Pulmonary artery endothelial cell (primary cell): ENCODE results near the gene CASZ1. TPM values are rescaled to one million over a fixed set of nuclear protein-coding genes. Genes with fewer than 3 reads are reported as not detected.

Source experiments
- DNase-seq: peaks from one replicate; pipeline ENCODE4 v3.0.0-alpha.2; 2011; ENCODE audit warnings: low read depth, low spot score
- total RNA-seq: library from RNA; depleted of rRNA; stranded (reverse); fragments of >200 nt; gene quantifications from 2 replicates; pipeline ENCODE4 v1.2.3, GENCODE V29; 2014

CASZ1 gene
- total RNA-seq, 1 donor from 2014 or later = 0.99 TPM

DNA sequence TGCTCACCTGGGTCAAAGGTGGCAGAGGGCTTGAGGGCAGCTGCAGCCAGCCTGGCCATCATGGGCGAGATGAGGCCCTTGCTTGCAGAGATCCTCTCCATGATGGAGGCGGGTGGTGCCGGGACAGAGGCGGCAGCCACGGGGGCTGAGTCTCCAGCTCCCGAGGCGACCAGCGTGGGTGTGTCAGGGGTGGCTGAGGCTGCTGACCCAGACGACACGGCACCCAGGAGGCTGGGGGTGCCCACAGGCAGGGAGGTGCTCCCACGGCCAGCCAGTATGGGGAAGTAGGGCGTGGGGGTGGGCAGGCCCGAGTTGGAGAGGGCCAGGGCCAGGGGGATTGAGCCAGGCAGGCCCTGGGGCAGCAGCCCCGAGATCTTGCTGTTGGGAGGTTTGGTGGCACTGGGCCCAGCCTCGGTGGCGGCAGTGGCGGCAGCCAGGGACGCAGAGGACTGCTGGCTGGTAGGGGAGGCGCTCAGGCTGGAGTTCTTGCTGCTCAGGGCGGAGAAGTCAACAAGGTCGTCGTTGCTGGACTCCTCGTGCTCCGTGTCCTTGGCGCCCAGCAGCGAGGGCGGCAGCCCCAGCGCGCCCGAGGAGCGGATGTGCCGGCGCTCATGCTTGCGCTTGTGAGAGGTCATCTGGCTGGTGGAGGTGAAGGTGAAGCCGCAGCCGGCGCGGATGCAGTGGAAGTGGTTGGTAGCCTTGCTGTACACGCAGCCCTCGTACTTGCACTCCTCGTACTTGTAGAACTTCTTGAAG, 142.9 kb downstream of the CASZ1 start:
- no peak for DNase-seq

DNA sequence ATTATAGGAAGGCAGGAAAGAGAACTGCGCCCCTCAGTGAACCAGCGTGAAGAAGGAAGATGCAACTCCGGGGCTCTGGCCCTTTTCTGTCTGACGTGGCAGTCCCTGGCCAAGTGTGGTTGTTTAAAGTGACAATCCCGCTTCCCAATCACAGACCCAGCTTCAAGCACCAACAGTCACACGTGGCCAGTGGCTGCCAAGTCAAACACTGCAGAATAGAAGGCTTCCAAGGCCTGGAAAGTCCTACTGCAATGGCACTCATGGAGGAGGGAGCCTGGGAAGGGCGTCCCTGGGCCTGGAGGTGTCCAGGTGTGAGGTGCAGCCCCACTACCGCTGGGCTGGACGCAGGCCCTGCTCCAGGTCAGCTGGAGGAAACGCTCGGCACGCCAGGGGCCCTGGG, 143.8 kb downstream of the CASZ1 start:
- DNase-seq = no peak

DNA sequence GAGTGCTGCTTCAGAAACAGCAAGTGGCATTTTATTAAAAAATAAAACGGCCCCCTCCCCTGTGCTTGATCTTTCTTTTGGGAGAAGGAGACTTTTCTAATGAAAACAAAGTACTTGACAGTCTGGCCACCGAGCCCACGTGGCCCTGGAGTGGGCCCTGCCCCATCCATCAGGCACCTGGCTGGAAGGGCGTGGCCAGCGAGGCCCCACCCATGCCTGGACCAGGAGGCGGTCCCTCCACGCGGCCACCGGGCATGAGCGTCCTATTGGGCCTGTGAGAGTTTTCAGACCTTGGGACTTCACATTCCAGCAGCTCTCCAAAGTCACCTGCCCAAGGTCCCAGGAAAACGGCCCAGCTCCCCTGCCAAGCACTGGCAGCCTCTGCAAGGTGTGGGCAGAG, 144.7 kb downstream of the CASZ1 start:
- DNase-seq = no peak

DNA sequence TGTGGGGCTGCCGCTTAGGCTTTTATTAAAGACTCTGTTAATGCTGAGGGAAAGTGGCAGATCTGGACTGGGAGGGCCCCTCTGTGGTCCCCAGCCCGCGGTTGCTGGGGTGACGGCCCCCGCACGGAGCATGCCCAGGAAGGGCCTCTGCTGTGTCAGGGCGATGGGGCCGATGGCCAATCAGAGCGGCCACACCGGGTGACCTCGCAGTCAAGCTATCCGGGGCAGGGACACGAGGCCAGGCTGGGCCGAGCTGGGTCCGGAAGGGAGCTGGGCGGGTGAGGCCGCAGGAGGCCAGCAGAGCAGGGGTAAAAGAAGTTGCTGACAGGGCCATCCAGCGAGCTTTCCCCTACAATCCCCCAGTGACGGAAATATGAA, 145.1 kb downstream of the CASZ1 start:
- DNase-seq = no peak

DNA sequence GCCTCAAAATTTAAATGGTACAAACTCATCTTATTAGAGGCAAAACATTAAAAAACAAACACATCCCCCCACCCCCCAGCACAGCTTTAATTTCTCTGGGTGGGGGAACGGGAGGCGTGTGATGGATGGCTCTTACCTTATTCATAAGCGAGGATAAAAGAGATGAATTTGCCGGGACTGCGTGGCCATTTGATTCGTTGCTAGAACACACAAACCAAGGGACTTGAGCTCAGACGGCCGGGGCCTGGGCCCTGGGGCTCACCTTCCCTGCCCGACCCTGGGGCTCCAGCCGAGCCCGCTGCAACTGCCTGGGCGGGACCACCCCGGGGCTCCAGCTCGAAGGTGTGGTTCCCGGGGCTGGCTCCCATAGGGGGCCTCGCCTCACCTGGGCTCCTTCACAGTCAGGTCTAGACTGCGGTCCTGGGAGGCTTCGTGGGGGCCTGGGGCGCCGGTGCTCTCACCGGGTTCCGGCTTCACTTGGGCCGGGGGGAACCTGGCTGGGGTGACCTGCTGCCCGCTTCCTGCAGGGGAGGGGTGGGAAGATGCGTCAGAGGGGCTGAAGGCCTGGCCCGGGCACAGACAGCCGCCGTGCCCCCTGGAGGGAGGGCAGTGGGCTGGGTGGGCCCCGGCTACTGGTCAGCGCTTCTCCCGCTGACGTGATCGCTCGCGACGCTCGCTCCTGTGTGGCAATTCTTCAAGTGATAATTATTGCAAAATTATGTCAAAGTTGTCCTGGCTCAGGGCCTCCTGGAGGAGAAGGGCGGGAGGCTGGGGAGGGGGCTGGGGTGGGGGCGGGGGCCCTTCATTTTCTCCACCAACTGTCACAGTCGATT, 145.7 kb downstream of the CASZ1 start:
- DNase-seq = no peak

DNA sequence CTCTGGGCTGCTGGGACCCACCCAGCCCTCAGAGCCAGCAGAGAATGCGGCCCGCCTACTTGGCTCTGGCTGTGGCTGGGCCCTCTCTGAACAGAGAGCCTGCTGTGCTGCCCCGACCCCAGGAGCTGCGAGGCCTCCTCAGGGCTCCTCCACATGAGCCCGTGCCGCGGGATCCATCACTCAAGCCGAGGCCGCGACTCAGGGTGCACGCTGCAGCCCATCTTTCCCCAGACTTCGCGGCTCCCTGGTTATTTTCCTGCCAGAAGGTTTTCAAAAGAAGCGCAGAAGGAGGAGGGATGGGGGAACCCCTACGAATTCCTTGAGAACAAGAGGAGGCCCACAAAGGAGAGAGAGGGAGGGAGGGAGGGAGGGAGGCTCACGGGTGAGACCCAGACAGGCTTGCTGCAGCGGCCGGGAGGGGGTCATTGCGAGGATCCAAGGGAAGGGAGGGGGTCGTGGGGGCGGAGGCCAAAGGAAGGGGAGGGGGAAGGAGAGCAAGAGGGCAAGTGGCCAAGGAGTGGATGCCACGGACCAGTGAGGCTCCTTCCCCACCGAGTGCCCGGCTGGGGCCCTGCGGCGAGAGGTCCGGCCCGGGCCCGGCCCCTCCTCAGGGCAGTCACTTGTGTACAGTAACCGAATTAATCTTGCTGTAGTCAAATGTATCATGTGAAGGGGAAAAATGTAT, 146.8 kb downstream of the CASZ1 start:
- no peak for DNase-seq

DNA sequence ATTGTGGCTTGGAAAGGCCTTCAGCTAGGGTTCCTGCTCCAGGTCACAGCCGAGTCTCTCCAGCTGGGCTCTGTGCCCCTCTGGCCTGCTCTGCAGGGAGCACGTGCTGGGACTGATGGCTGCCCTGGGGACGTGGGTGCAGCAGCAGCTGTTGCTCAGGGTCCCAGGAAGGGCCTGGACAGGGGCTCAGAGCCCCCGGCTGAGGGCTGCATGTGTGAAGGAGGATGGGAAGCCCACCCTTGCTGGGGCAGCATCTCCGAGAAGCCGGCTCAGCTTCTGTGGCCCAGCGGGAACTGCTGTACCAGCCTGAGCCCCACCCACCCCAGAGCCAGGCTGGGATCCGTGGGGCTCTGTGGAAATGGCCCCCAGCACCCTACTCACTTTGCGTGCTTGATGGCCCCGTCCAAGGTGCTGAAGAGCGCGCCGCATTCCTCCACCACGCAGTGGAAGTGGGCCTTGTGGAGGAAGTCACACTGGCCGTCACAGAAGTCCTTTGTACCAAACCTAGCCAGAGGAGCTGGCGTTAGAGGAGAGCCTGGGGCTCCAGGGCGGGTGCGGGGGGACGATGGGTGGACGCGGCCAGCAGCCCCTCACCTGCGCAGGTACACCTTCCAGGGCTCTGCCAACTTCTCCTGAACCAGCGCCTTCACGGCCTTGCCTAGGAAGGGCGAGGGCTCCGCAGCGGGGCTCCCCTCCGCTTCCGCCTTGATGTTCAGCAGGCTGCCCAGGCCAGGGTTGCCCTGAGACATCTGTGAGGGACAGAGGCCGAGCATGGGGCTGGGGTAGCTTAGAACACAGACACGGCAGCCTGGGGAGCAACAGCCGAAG, 147.5 kb downstream of the CASZ1 start:
- no peak for DNase-seq

DNA sequence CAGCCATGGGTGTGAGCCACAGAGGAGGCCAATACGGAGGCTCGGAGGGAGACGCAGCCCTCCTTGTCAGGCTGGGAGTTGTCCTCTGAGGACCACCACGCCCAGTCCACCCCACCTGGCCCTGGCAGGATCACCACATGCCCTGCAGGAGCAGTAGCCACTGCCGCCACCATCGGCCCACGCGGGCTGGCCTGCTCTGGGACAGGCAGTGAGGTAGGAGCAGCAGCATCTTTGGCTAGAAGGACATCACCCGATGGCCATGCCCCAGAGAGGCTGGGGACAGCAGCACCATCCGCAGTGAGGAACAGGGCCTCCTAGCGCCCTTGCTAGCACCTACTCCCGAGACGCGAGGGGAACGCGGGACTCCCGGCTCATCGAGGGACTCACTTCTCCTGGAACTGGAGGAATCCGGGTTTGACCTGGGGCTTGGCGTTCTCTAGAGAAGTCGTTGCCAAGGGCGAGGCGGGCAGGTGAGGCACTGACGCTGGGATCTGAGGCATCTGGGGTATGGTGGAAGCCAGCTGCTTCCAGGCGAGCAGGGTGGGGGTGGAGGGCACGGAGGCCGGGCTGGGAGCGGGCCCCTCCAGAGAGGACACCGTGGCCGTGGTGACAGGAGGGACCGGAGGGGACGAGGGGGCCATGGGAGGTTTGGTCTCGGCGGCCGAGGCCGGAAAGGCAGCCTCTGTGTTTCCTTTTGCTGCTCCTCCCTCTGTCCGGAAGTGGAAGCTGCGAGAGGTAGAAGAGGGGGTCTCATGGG, 148.9 kb downstream of the CASZ1 start:
- no peak for DNase-seq

DNA sequence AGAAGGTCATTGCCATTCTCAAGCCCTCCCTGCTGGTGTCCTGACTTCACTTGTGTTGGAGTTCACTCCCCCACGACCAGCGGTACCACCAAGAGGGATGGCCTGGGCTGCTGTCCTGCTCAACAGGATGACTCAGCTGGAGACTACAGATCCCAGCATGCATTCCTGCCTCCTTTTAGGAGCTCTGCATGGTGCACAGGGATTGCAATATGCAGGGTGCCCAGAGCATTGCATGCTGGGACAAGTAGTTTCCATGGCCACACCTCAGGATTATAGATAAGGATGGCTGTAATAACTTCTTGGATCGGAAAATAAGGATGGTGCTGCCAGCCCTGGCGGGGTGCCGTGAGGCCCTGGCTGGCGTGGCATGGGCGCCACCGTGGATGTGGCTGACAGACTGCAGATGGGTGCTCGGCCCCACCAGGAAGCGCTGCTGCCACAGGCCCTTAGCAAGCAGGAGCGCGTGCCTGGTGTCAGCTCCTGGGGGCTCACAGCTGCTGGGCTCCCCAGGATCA, 150.0 kb downstream of the CASZ1 start:
- DNase-seq = no peak

DNA sequence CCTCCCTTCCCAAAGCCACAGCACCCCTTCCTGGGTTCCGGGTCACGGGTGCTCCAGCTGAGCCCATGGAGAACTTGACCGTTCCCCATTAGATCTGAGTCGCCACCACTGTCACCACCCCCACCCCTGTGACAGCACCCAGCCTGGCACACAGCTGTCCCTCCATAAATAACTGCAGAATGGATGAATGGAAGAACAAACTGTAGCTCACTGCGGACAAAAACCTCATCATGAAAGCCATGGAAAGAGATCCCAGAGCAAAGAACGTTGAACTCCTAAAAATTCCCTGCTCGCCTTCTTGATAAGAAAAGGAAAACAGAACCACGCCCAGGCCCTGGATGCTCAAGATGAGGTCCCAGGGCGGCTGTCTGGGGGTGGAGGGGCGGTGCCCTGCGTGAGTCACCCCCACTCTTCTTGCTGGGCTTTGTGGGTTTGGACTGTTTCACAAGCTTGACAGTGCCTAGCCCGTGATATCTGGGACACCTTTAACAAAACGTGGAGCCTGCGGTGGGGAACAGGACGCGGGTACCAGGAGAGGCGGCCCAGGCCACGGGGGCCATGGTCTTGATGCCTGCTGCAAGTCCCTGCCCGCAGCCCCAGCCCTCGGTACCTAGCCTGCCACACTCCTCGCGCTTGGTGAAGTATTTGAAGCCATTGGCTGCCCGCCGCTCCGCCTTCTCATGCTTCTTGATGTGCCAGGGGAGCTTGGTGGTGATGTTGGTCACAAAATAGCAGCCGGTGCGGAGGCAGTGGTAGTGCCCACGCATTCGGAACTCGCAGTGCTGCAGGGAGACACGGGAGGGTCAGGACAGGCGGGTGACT, 151.9 kb downstream of the CASZ1 start:
- no peak for DNase-seq

DNA sequence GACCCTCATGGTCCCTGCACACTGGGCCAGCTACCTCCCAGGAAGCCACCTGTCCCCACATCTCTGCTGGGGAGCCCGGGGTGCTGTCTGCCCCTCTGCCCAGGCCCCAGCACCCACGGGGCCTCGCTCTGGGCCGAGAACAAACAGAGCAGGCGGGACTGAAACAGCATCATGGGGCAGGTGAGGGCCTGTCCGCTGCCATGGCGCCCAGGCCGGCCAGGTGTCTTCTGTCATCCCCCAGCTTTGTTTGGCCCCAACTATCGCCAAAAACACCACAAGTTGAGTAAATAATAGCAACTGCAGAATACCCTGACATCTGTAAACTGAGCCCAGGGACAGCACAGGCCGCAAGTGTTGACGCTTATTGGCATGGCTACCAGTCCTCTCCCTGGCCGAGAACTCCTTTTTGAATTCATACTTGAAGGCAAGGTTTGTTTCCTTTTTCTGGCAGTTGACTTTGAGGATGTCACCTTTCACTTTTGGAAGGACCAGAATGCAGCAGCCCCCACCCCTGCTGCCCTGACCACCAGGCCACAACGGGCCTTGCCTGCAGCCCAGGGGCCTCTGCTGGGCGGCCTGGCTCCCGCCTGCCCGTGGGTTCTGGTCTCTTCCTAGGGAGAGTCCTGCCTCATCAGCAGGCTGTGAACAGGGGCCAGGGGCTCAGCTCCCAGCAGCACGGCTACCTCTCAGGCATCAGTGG, 152.7 kb downstream of the CASZ1 start:
- no peak for DNase-seq

DNA sequence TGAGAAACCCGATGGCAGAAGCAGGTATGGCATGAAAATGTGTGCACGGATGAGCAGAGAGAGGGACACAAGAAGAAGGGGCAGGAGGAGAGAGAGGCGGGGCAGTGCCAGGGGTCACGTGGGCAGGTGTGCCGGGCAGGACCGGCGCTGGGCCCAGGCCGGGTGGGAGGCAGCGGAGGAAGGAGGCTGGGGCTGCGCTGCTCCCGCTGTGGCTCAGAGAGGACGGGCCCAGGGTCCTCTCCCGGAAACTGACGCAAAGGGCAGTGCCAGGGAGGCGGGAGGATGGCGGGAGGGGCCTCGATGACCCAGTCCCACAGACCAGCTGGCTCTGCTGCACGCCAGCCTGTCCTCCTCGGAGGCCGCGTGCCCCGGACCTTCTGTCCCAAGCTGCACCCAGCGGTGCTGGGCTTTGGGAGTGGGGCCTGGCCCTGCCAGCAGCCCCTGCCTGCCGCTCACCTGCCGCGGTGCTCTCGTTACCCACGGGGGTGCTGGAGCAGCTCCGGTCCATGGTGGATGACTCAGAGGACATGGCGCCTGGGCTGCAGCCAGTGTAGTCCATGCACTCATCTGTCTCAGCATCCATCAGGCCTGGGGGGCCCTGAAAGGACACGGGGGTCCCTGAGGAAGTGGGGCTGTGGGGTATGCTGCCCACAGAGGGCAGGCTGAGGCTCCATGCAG, 153.9 kb downstream of the CASZ1 start:
- DNase-seq = no peak

DNA sequence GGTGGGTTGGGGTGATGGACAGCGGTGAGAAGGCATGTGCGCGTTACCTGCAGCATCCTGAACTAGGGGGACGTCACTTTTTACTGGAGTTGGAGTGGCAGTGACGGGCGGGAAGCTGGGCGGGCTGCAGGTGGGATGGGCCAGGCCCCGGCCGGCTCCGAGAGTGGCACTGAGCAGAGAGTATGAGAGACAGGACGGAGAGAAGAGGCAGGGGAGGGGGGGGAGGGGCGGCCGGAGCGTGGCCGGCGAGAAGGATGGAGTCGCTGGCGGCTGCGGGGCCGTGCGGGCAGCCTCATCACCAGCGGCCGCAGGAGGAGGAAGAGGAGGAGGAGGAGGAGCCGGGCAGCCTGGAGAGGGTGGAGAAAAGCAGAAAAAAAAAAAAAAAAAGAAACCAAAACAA, 154.5 kb downstream of the CASZ1 start:
- DNase-seq = no peak

DNA sequence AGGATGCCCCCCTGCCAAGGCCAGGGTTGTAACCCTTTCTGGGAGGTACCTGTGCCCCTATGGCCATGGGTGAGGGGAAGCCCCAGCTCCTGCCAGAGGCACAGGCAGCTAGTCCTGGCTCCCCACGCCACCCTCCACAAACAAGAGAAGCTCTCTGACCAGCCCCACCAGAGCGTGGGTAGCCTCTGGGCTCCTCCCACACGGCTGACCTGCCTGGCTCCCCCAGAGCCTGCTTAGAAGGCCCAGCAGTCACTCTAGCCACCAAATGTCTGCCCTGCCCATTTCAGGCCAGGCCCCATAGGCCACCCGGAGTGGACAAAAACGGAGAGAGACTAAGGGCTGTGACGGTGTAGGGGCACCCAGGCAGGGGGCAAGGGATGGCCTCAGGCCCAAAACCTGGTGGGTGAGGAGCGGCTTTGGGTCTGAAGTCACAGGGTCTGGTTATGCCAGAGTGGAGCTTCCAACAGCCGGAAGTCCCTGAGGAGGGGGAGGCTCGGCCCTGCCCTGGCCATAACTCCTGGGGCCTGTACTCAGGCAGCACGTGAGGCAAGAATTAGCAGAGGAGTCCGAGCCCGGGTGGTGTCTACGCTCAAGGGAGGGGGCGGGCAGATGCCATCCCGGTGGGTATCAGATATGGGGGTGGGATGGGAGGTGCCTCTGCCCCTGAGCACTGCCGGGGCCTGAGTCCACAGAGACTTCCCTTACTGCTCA, 155.4 kb downstream of the CASZ1 start:
- no peak for DNase-seq

DNA sequence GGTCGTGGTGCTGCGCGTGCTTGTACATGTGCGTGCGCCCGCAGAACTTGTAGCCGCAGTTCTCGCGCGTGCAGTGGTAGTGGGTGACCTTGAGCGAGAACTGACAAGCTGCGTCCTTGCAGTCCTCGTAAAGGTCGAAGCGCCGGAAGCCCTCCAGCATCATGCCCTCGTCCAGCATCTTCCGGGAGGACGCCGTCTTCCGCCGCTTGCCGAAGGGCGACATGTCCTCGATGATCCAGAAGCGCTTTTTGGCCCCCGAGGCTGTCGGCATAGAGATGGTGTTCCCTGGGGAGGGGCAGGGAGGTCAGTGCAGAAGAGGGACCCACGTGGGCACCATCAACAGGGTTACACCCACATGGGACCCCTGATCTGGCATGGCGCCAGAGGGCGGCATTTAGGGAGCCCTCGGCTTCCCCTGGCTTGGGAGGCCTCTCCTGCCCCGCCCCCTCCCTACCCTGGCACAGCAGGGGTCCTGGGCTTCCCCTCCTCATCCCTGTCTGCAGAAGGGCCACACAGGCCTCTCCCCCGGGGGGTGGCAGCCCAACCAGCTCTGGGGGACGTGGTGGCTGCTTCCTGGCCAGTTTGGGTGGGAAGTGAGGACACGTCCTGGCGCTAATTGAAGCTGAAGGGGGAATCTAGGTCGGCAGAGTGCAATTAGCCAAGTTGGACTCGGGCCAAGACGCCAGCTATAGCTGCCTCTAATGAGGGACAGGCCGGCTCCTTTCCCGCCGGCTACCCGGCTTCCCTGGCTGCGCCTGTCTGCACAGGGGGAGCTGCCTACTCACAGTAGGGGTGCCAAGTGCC, 156.5 kb downstream of the CASZ1 start:
- DNase-seq = no peak

DNA sequence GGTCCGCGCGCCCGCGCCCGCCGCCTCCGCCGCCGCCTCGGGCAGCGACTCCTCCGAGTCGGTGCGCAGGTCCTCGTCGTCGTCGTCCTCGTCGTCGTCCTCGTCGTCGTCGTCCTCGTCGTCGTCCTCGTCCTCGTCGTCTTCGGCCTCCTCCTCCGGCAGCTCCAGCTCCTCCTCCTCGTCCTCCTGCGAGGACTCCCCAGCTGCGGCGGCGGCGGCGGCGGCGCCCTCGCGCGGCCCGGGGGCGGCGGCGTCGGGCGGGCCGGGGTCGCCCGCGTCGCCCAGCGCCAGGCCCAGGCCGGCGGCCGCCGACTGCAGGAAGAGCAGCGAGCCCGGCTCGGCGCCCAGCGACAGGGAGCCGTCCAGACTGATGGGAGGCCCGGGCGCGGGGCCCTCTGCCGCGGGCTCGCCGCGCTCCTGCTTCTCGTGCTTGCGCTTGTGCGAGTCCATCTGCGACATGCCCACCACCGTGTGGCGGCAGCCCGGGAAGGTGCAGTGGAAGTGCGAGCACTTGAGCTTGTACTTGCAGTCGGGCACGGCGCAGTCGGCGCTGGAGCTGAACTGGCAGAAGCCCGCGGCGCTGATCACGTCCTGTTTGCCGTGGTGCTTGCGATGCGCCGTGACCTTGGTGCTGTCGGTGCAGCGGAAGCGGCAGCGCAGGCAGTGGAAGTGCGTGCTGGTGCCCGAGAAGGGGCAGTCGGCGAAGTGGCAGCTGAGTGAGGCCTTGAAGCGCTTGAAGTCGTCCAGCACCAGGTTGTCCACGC, 157.3 kb downstream of the CASZ1 start:
- no peak for DNase-seq
